HepG2 (cell line): ENCODE results near the gene TM9SF2. TPM values are rescaled to one million over a fixed set of nuclear protein-coding genes. Genes with fewer than 3 reads are reported as not detected.
A peak's percentile ranks its signal among the peaks of the same experiment; 100 is the strongest.

Source experiments
- ATF7 ChIP-seq, 2 experiments: fragments of 450-650 bp in 1 of 2; sonication (generic) in 1 of 2; formaldehyde crosslinking in 1 of 2; IDR thresholded peaks; 2 replicates each; pipeline versions ENCODE4 v1.4.0 to v1.6.1; 2016 to 2020; ENCODE audit warnings: antibody characterized with exemption in 1 of 2, mild to moderate bottlenecking in 1 of 2, missing genetic modification reagents in 1 of 2
- CEBPB ChIP-seq: IDR thresholded peaks from 2 replicates; pipeline ENCODE4 v1.6.1; 2011; ENCODE audit warnings: low read depth, low read length, improper control_type of control experiment, borderline replicate concordance
- DMAP1 ChIP-seq: IDR thresholded peaks from 2 replicates; pipeline ENCODE4 v1.6.1; 2016
- ELF3 ChIP-seq: IDR thresholded peaks from 2 replicates; pipeline ENCODE4 v1.6.1; 2016; ENCODE audit warnings: missing genetic modification reagents, missing compliant biosample characterization
- ETV5 ChIP-seq: IDR thresholded peaks from 2 replicates; pipeline ENCODE4 v1.6.1; 2018; ENCODE audit warnings: missing biosample characterization, missing genetic modification reagents, inconsistent platforms, borderline replicate concordance
- FOXA1 ChIP-seq, 2 experiments: fragments of 450-650 bp in 1 of 2; sonication (generic) in 1 of 2; formaldehyde crosslinking in 1 of 2; IDR thresholded peaks; 2 replicates each; pipeline versions ENCODE4 v1.4.0 to v1.6.1; 2016 to 2020; ENCODE audit warnings: missing genetic modification reagents in 1 of 2
- FOXK1 ChIP-seq: sonication (generic); formaldehyde crosslinking; IDR thresholded peaks from 2 replicates; pipeline ENCODE4 v1.4.0; 2020; ENCODE audit warnings: low read depth, missing genetic modification reagents, borderline replicate concordance
- FOXO1 ChIP-seq: sonication (generic); formaldehyde crosslinking; IDR thresholded peaks from 2 replicates; pipeline ENCODE4 v1.4.0; 2020; ENCODE audit warnings: missing genetic modification reagents
- HNF1A ChIP-seq, 2 experiments: sonication (generic) in 1 of 2; formaldehyde crosslinking in 1 of 2; IDR thresholded peaks; 2 replicates each; pipeline versions ENCODE4 v1.4.0 to v1.6.1; 2016 to 2020; ENCODE audit warnings: borderline replicate concordance in 1 of 2, low read depth in 1 of 2, mild to moderate bottlenecking in 1 of 2, missing genetic modification reagents in 1 of 2
- IRF2 ChIP-seq: IDR thresholded peaks from 2 replicates; pipeline ENCODE4 v1.6.1; 2018; ENCODE audit warnings: missing genetic modification reagents, missing compliant biosample characterization
- NR2F6 ChIP-seq, 2 experiments: IDR thresholded peaks; 2 replicates each; pipeline ENCODE4 v1.6.1; 2016; ENCODE audit warnings: antibody characterized with exemption in 1 of 2, mild to moderate bottlenecking in 1 of 2
- SAP130 ChIP-seq: IDR thresholded peaks from 2 replicates; pipeline ENCODE4 v1.6.1; 2016; ENCODE audit warnings: low read depth
- SRF ChIP-seq: IDR thresholded peaks from 2 replicates; pipeline ENCODE4 v1.6.1; 2011; ENCODE audit warnings: mild to moderate bottlenecking, low read depth, low read length, moderate library complexity
- polyA plus RNA-seq, 8 experiments: library from polyadenylated mRNA; depleted of rRNA in 3 of 8; stranded (reverse) in 7 of 8; unstranded in 1 of 8; fragments of >200 nt; fragmentation: Illumina TruSeq in 4 of 8; extraction: Trizol in 4 of 8; gene quantifications; 2 replicates each; pipeline versions ENCODE4 v1.2.1 to v1.2.3, GENCODE V29; 2011 to 2016; ENCODE audit warnings: low read depth in 4 of 8, missing spikeins in 1 of 8, mixed read lengths in 1 of 8; ENCODE audit not compliant: insufficient read depth in 1 of 8
- total RNA-seq, 5 experiments: library from RNA; depleted of rRNA; stranded (reverse); fragments of >200 nt; fragmentation: Illumina TruSeq; extraction: Trizol; gene quantifications; 2 replicates each; pipeline ENCODE4 v1.2.3, GENCODE V29; 2016; ENCODE audit warnings: low read depth in 1 of 5
- TF ChIP-seq, protein P1 (sequence below): sonication (generic); formaldehyde crosslinking; conservative IDR thresholded peaks from 2 replicates; pipeline ENCODE4 v1.4.0; 2020; ENCODE audit warnings: missing genetic modification reagents
- TF ChIP-seq, protein P2 (sequence below): sonication (generic); formaldehyde crosslinking; IDR thresholded peaks from 2 replicates; pipeline ENCODE4 v1.8.0; 2022; ENCODE audit warnings: missing genetic modification reagents, mild to moderate bottlenecking, moderate library complexity, borderline replicate concordance
- TF ChIP-seq, protein P3 (sequence below): sonication (generic); formaldehyde crosslinking; IDR thresholded peaks from 2 replicates; pipeline ENCODE4 v1.9.0; 2022; ENCODE audit warnings: missing genetic modification reagents, mild to moderate bottlenecking, borderline replicate concordance
- TF ChIP-seq, protein P4 (sequence below): sonication (generic); formaldehyde crosslinking; IDR thresholded peaks from 2 replicates; pipeline ENCODE4 v1.5.1; 2020; ENCODE audit warnings: mild to moderate bottlenecking, missing genetic modification reagents, borderline replicate concordance

Gene TM9SF2
- total and polyA plus RNA-seq, 2 of the 13 experiments (the other 11 are each of a cell fraction or from before 2014, with no cell fraction given), result 94.1 to 123 TPM

GRCh38 chr13:99559560-99559959 lies 58.3 kb downstream of the TM9SF2 start (continued):
- TF ChIP-seq, protein P1, sequence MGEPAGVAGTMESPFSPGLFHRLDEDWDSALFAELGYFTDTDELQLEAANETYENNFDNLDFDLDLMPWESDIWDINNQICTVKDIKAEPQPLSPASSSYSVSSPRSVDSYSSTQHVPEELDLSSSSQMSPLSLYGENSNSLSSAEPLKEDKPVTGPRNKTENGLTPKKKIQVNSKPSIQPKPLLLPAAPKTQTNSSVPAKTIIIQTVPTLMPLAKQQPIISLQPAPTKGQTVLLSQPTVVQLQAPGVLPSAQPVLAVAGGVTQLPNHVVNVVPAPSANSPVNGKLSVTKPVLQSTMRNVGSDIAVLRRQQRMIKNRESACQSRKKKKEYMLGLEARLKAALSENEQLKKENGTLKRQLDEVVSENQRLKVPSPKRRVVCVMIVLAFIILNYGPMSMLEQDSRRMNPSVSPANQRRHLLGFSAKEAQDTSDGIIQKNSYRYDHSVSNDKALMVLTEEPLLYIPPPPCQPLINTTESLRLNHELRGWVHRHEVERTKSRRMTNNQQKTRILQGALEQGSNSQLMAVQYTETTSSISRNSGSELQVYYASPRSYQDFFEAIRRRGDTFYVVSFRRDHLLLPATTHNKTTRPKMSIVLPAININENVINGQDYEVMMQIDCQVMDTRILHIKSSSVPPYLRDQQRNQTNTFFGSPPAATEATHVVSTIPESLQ (CRISPR knock-in tag), result no peak
- peak; percentile 27; the same call in 1 of the 2 replicates for TF ChIP-seq ATF7 (IDR thresholded peaks at IDR 0.05)
- no peak for TF ChIP-seq ATF7 (CRISPR knock-in tag; IDR thresholded peaks at IDR 0.05)
- TF ChIP-seq CEBPB, result peak; percentile 91
- TF ChIP-seq HNF1A (IDR thresholded peaks at IDR 0.05; ENCODE audit: low read depth), result 0 out of 2 replicates have a peak, but pooled peaks have one; percentile 28
- TF ChIP-seq HNF1A (CRISPR knock-in tag; IDR thresholded peaks at IDR 0.05; ENCODE audit: borderline replicate concordance), result no peak
- TF ChIP-seq SAP130 (CRISPR knock-in tag), result peak; percentile 83
- peak; percentile 72; the same call in 1 of the 2 replicates for TF ChIP-seq FOXO1 (CRISPR knock-in tag)
- TF ChIP-seq DMAP1 (CRISPR knock-in tag), result peak; percentile 50; the same call in 1 of the 2 replicates
- 0 out of 2 replicates have a peak, but pooled peaks have one; percentile 31 for TF ChIP-seq SRF
- no peak for TF ChIP-seq FOXA1 (IDR thresholded peaks at IDR 0.05)
- peak; percentile 53; the same call in 1 of the 2 replicates for TF ChIP-seq FOXA1 (CRISPR knock-in tag; IDR thresholded peaks at IDR 0.05)
- peak; percentile 92 for TF ChIP-seq NR2F6 (IDR thresholded peaks at IDR 0.05)
- peak; percentile 91 for TF ChIP-seq NR2F6 (CRISPR knock-in tag; IDR thresholded peaks at IDR 0.05)
- TF ChIP-seq, protein P2, sequence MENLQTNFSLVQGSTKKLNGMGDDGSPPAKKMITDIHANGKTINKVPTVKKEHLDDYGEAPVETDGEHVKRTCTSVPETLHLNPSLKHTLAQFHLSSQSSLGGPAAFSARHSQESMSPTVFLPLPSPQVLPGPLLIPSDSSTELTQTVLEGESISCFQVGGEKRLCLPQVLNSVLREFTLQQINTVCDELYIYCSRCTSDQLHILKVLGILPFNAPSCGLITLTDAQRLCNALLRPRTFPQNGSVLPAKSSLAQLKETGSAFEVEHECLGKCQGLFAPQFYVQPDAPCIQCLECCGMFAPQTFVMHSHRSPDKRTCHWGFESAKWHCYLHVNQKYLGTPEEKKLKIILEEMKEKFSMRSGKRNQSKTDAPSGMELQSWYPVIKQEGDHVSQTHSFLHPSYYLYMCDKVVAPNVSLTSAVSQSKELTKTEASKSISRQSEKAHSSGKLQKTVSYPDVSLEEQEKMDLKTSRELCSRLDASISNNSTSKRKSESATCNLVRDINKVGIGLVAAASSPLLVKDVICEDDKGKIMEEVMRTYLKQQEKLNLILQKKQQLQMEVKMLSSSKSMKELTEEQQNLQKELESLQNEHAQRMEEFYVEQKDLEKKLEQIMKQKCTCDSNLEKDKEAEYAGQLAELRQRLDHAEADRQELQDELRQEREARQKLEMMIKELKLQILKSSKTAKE (CRISPR knock-in tag), result 0 out of 2 replicates have a peak, but pooled peaks have one; percentile 14
- 0 out of 2 replicates have a peak, but pooled peaks have one; percentile 39 for TF ChIP-seq FOXK1 (CRISPR knock-in tag)
- TF ChIP-seq, protein P3, sequence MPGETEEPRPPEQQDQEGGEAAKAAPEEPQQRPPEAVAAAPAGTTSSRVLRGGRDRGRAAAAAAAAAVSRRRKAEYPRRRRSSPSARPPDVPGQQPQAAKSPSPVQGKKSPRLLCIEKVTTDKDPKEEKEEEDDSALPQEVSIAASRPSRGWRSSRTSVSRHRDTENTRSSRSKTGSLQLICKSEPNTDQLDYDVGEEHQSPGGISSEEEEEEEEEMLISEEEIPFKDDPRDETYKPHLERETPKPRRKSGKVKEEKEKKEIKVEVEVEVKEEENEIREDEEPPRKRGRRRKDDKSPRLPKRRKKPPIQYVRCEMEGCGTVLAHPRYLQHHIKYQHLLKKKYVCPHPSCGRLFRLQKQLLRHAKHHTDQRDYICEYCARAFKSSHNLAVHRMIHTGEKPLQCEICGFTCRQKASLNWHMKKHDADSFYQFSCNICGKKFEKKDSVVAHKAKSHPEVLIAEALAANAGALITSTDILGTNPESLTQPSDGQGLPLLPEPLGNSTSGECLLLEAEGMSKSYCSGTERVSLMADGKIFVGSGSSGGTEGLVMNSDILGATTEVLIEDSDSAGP (CRISPR knock-in tag), result peak; percentile 87; the same call in 1 of the 2 replicates
- TF ChIP-seq ETV5 (CRISPR knock-in tag), result 0 out of 2 replicates have a peak, but pooled peaks have one; percentile 19
- peak; percentile 40; the same call in 1 of the 2 replicates for TF ChIP-seq IRF2 (CRISPR knock-in tag)
- TF ChIP-seq ELF3 (CRISPR knock-in tag), result peak; percentile 49; the same call in 1 of the 2 replicates
- TF ChIP-seq, protein P4, sequence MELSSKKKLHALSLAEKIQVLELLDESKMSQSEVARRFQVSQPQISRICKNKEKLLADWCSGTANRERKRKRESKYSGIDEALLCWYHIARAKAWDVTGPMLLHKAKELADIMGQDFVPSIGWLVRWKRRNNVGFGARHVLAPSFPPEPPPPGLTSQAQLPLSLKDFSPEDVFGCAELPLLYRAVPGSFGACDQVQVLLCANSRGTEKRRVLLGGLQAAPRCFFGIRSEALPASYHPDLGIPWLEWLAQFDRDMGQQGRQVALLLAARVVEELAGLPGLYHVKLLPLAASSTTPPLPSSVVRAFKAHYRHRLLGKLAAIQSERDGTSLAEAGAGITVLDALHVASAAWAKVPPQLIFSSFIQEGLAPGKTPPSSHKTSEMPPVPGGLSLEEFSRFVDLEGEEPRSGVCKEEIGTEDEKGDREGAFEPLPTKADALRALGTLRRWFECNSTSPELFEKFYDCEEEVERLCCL (CRISPR knock-in tag), result no peak
